CD14-positive monocyte (primary cell): Measurements from ENCODE around the gene MPP2. TPM values are rescaled to one million over a fixed set of nuclear protein-coding genes. Genes with fewer than 3 reads are reported as not detected.

Experiments
- DNase-seq, 3 donors: peaks; one replicate each; pipeline ENCODE4 v3.0.0-alpha.2; 2011 to 2022
- H2AFZ ChIP-seq: 2 replicates; pipeline ENCODE4 v1.6.0; 2012; ENCODE audit warnings: mild to moderate bottlenecking, low read depth, low read length, inconsistent platforms; ENCODE audit not compliant: insufficient read depth, poor library complexity, severe bottlenecking
- H3K27ac ChIP-seq, 2 donors: 1 replicate in 1 of 2; 2 replicates in 1 of 2; pipeline ENCODE4 v1.5.1; 2012 to 2013; ENCODE audit warnings: low read length in 2 of 2, control low read depth in 1 of 2, inconsistent platforms in 1 of 2, low read depth in 1 of 2, mild to moderate bottlenecking in 1 of 2
- H3K27me3 ChIP-seq, 2 donors: one replicate each; pipeline versions ENCODE4 v1.6.0 to v1.6.1; 2011 to 2013; ENCODE audit warnings: low read length in 2 of 2; ENCODE audit not compliant: control insufficient read depth in 2 of 2, insufficient read depth in 2 of 2
- H3K36me3 ChIP-seq, 2 donors: replicated peaks in 1 of 2; 1 replicate in 1 of 2; 2 replicates in 1 of 2; pipeline versions ENCODE4 v1.5.1 to v1.6.1; 2012 to 2013; ENCODE audit warnings: low read length in 2 of 2, control low read depth in 1 of 2, inconsistent platforms in 1 of 2, mild to moderate bottlenecking in 1 of 2; ENCODE audit not compliant: insufficient read depth in 2 of 2, control insufficient read depth in 1 of 2
- H3K4me1 ChIP-seq, 2 donors: 1 replicate in 1 of 2; 2 replicates in 1 of 2; pipeline versions ENCODE4 v1.5.1 to v1.6.1; 2012 to 2013; ENCODE audit warnings: low read length in 2 of 2, control low read depth in 1 of 2, inconsistent platforms in 1 of 2, mild to moderate bottlenecking in 1 of 2, moderate library complexity in 1 of 2; ENCODE audit not compliant: insufficient read depth in 2 of 2, control insufficient read depth in 1 of 2
- H3K4me2 ChIP-seq: replicated peaks from 2 replicates; pipeline ENCODE3; 2012; ENCODE audit warnings: low read length, moderate library complexity, mild to moderate bottlenecking; ENCODE audit not compliant: poor library complexity, severe bottlenecking; ENCODE audit errors: extremely low read depth
- H3K4me3 ChIP-seq, 3 experiments: fragments of 200-600 bp in 1 of 3; sonication (generic) in 1 of 3; replicated peaks in 1 of 3; 1 replicate in 2 of 3; 2 replicates in 1 of 3; pipeline ENCODE4 v1.5.1; 2011 to 2013; ENCODE audit warnings: low read length in 3 of 3, mild to moderate bottlenecking in 3 of 3, control low read depth in 2 of 3, low read depth in 2 of 3, inconsistent platforms in 1 of 3, moderate library complexity in 1 of 3
- H3K79me2 ChIP-seq: 2 replicates; pipeline ENCODE4 v1.6.0; 2012; ENCODE audit warnings: mild to moderate bottlenecking, control low read depth, inconsistent platforms, low read length, moderate library complexity; ENCODE audit not compliant: insufficient read depth
- H3K9ac ChIP-seq: 2 replicates; pipeline ENCODE4 v1.6.0; 2017; ENCODE audit warnings: low read length, mild to moderate bottlenecking; ENCODE audit not compliant: insufficient read depth, poor library complexity, severe bottlenecking
- H3K9me3 ChIP-seq, 2 donors: replicated peaks in 1 of 2; 1 replicate in 1 of 2; 2 replicates in 1 of 2; pipeline versions ENCODE4 v1.5.1 to v1.6.1; 2012 to 2013; ENCODE audit warnings: low read length in 2 of 2, control low read depth in 1 of 2; ENCODE audit not compliant: control insufficient read depth in 1 of 2, insufficient read depth in 1 of 2
- H4K20me1 ChIP-seq: 2 replicates; pipeline ENCODE4 v1.6.0; 2012; ENCODE audit warnings: mild to moderate bottlenecking, low read length, control low read depth, moderate library complexity; ENCODE audit not compliant: insufficient read depth
- H3K27ac Mint-ChIP-seq, 7 donors: one replicate each; pipeline ENCODE4 v1.8.0; 2020; ENCODE audit warnings: mild to moderate bottlenecking in 7 of 7, mixed read lengths in 7 of 7, moderate library complexity in 6 of 7, inconsistent platforms in 2 of 7
- H3K27me3 Mint-ChIP-seq, 3 donors: one replicate each; pipeline ENCODE4 v1.8.0; 2021 to 2022; ENCODE audit warnings: low read depth in 3 of 3, mild to moderate bottlenecking in 3 of 3, mixed read lengths in 3 of 3, moderate library complexity in 3 of 3, inconsistent platforms in 1 of 3
- H3K36me3 Mint-ChIP-seq, 2 donors: one replicate each; pipeline ENCODE4 v1.8.0; 2020; ENCODE audit warnings: mixed read lengths in 2 of 2, inconsistent platforms in 1 of 2, mild to moderate bottlenecking in 1 of 2
- H3K4me1 Mint-ChIP-seq: one replicate; pipeline ENCODE4 v1.8.0; 2020; ENCODE audit warnings: mild to moderate bottlenecking, mixed read lengths
- H3K4me3 Mint-ChIP-seq, 2 donors: one replicate each; pipeline ENCODE4 v1.8.0; 2020; ENCODE audit warnings: mild to moderate bottlenecking in 2 of 2, mixed read lengths in 2 of 2, moderate library complexity in 1 of 2
- H3K9me3 Mint-ChIP-seq, 7 donors: one replicate each; pipeline ENCODE4 v1.8.0; 2020 to 2022; ENCODE audit warnings: mixed read lengths in 7 of 7, mild to moderate bottlenecking in 6 of 7, moderate library complexity in 6 of 7, inconsistent platforms in 2 of 7
- CTCF ChIP-seq: fragments of 200-600 bp; IDR thresholded peaks from one replicate; pipeline ENCODE4 v1.8.0; 2022; ENCODE audit warnings: antibody characterized with exemption, mild to moderate bottlenecking
- whole genome bisulfite sequencing: methylation state at CpG from one replicate; pipeline ENCODE4 v1.1.5; 2013; ENCODE audit warnings: missing lambda C conversion rate; ENCODE audit not compliant: insufficient coverage; 5-methylcytosine and 5-hydroxymethylcytosine counted together
- intact Hi-C, 2 donors: fragments of 100-400 bp; cut with micrococcal nuclease; formaldehyde crosslinking; loops; one replicate each; pipeline versions ENCODE4 v1.15.0 to v1.15.1; 2023
- polyA plus RNA-seq, 3 donors: library from polyadenylated mRNA; depleted of rRNA in 1 of 3; unstranded in 2 of 3; stranded (reverse) in 1 of 3; fragments of 300-500 nt in 2 of 3; fragments of >200 nt in 1 of 3; fragmentation: Illumina TruSeq in 2 of 3; gene quantifications; 1 replicate in 2 of 3; 2 replicates in 1 of 3; pipeline ENCODE4 v1.2.3, GENCODE V29; 2012 to 2021

The MPP2 gene
- polyA plus RNA-seq, 3 donors = not detected

GRCh38 chr17:43905400-43905984, 1.8 kb downstream of the MPP2 start:
- intact Hi-C loops = no loop called here
- Mint-ChIP-seq H3K27me3 (peaks cover 58 to 77% (median 65%) of the 10 kb centered on the region in 3 donors), H3K9me3 (peaks cover 0 to 24% (median 5%) of the 10 kb centered on the region in 7 donors), H3K27ac (no peak overlapping the region), H3K4me3 (peak overlapping the region in 1 of 2 donors; percentile 83), H3K36me3 (no peaks in the 10 kb centered on the region), H3K4me1 (peaks cover 36% of the 10 kb centered on the region)
- no CpG with 5 or more reads among the region's 3 CpGs for WGBS
- H3K79me2 ChIP-seq = no peaks in the 10 kb centered on the region
- H3K36me3 ChIP-seq = no peaks in the 10 kb centered on the region
- no peak overlapping the region for H3K9ac ChIP-seq
- H3K27me3 ChIP-seq = peaks cover 43 to 70% of the 10 kb centered on the region in 2 donors
- peaks cover 5 to 9% of the 10 kb centered on the region in 2 donors for H3K9me3 ChIP-seq
- peaks cover 32 to 35% of the 10 kb centered on the region in 2 donors for H3K4me1 ChIP-seq
- no peak overlapping the region for H3K4me3 ChIP-seq
- H3K27ac ChIP-seq = no peak overlapping the region
- DNase-seq = no peak
- TF ChIP-seq CTCF = no peak
- no peak overlapping the region for H2AFZ ChIP-seq
- no peaks in the 10 kb centered on the region for H4K20me1 ChIP-seq
- no peak overlapping the region for H3K4me2 ChIP-seq

GRCh38 chr17:43901861-43902589, 5.3 kb downstream of the MPP2 start:
- Mint-ChIP-seq H3K4me3 (no peak overlapping the region), H3K36me3 (no peaks in the 10 kb centered on the region), H3K4me1 (peaks cover 26% of the 10 kb centered on the region), H3K27ac (no peak overlapping the region), H3K27me3 (peaks cover 33 to 51% (median 43%) of the 10 kb centered on the region in 3 donors), H3K9me3 (peaks cover 0 to 13% (median 4%) of the 10 kb centered on the region in 7 donors)
- H3K4me2 ChIP-seq = no peak overlapping the region
- H3K36me3 ChIP-seq = no peaks in the 10 kb centered on the region
- no peak overlapping the region for H3K27ac ChIP-seq
- H3K9me3 ChIP-seq = peaks cover 5 to 9% of the 10 kb centered on the region in 2 donors
- no peak for DNase-seq
- WGBS = 58% methylated on average over 4 of the region's 7 CpGs
- H3K4me1 ChIP-seq = peaks cover 25 to 29% of the 10 kb centered on the region in 2 donors
- no peak overlapping the region for H3K4me3 ChIP-seq
- no peak for TF ChIP-seq CTCF
- no peaks in the 10 kb centered on the region for H4K20me1 ChIP-seq
- no peak overlapping the region for H2AFZ ChIP-seq
- H3K9ac ChIP-seq = no peak overlapping the region
- peaks cover 18 to 40% of the 10 kb centered on the region in 2 donors for H3K27me3 ChIP-seq
- intact Hi-C loops = no loop called here
- no peaks in the 10 kb centered on the region for H3K79me2 ChIP-seq
